C4-2B (cell line): ENCODE data around the gene FABP6.

Source experiments
- CTCF ChIP-seq: fragments of 450-650 bp; conservative IDR thresholded peaks from 2 replicates; pipeline ENCODE4 v1.5.1; 2017; ENCODE audit warnings: mild to moderate bottlenecking
- ZFX ChIP-seq: fragments of 450-650 bp; IDR thresholded peaks from 2 replicates; pipeline ENCODE4 v1.6.1; 2017

GRCh38 chr5:160281275-160281674 is 52.0 kb downstream of the FABP6 start:
- TF ChIP-seq CTCF (no peak), ZFX (no peak)
